Esophagus squamous epithelium (tissue), 4 donors: ENCODE data around the gene FRMD7.

Experiments
- CTCF ChIP-seq, 6 experiments: fragments of 450-650 bp in 4 of 6; fragments of 200-600 bp in 2 of 6; sonication (generic) in 2 of 6; IDR thresholded peaks; one replicate each; pipeline ENCODE4 v1.5.1; 2016 to 2019; ENCODE audit warnings: antibody characterized with exemption in 6 of 6, mild to moderate bottlenecking in 4 of 6, moderate library complexity in 4 of 6
- POLR2A ChIP-seq, 4 donors: fragments of 450-650 bp; IDR thresholded peaks; one replicate each; pipeline ENCODE4 v1.6.1; 2017; ENCODE audit warnings: antibody characterized with exemption in 4 of 4, mild to moderate bottlenecking in 4 of 4, moderate library complexity in 3 of 4

- TF ChIP-seq POLR2A (IDR thresholded peaks at IDR 0.05): no peak
- TF ChIP-seq CTCF (IDR thresholded peaks at IDR 0.05): no peak
Observed at GRCh38 chrX:132125906-132126305, 1.9 kb downstream of the FRMD7 start.
